ENCODE data around the gene CD244.
"Not testable (repeated sequence)": the region's sequence is repeated elsewhere in the genome, so short reads cannot be mapped to it uniquely, and the experiment has no call there.

Gene CD244

DNA sequence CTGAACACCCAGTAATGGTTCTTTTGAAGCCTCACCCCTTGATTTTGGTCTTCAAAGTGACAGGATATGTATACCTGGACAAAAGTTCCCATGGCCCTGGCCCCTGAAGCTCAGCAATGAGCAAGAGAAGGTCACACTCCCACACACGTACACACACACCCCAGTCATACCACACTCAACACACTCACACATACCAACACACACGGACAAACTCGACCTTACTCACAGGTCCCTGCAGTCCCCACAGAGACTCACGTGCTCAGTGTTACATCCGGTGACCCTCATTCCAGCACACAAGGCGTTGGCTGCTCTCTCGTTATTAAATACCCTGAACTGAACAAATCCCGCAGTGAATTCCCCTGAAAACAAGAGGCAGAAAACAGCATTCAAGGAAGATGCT is 16.4 kb upstream of the CD244 start:
- DNase-seq (ENCODE audit: low spot score), result no peak

DNA sequence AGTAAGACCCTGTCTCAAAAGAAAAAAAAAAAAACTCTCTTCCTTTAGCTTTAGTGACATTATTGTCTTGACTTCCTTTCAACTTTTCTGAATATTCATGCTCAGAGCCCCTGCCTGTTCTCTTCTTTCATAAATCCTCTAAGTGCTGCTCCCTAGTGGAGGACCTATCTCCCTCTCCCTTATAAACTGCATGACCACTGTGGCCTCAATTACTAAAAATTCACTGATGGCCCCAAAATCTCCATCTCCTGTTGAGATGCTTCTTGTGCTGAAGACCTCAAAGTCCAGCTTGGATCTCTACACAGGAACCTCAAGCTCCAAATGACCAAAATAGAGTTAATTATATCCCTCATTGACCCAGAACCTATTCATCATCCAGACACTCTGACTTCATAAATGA is 14.5 kb upstream of the CD244 start:
- no peak for DNase-seq (ENCODE audit: low spot score)

DNA sequence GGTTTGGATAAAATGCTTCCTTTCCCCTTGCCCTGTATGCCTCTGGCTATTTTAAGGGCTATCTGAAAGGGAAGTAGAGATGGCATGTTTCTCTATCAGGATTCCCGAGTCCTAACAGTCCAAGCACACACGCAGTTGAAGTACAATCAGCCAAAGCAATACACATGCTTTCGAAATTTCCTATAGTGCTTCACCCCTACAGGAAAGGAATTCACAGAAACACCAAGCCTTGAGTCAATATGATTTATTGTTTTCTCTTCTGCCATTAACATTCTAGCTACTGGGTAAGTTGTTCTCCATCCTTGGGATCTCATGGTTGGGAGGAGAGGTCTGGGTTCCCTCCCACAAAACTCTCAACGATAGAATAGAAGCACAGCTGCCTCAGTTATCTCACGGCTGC is 13.6 kb upstream of the CD244 start:
- DNase-seq (ENCODE audit: low spot score), result no peak

DNA sequence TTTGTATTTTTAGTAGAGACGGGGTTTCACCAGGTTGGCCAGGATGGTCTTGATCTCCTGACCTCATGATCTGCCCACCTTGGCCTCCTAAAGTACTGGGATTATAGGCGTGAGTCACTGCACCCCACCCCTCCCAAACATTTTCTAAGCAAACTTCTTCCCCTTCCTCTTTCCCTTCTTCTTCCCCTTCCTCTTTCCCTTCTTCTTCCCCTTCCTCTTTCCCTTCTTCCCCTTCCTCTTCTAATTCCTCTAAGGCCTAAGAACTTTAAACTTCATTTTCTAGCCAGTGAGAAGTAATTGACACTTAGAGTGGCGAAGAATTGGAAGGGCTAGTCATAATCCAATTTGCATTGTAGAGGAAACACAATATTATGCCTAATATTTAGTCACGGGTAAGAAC is 12.9 kb upstream of the CD244 start:
- not testable (repeated sequence) for DNase-seq (ENCODE audit: low spot score)

DNA sequence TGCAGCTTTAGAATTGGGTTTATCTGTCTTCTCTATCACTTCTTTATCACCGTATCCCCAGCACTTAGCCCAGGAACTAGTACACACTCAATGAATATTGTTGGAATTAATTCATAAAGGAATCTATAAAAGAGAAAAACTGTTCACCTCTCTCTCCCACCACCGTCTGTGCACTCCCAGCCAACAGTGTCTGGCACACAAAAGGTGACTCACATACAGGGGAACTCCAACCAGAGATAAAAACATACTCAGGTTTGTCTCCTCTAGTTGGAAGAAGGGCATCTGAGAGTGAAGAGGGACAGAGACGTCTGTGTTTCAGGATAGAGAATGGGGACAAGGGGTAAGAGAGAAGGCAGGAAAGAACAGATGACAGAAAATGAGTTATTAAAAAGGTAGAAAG is 12.2 kb upstream of the CD244 start:
- DNase-seq (ENCODE audit: low spot score), result peak; percentile 40

DNA sequence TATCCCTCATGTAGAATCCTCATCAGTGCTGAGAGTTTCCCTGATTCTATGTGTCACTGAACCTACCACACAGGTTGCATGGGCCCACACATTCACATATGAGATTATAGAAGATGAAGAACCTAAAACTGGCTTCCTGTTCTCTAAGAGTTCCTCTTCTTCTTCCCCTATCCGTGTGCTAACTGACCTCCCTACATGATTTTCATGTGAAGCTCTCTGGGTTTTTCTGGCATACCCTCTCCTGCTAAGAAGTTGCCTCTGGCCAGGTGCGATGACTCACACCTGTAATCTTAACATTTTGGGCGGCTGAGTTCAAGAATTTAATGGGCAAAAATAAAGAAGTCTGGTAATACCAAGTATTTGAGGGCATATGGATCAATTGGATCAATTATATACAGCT is 5.5 kb upstream of the CD244 start:
- no peak for DNase-seq (ENCODE audit: low spot score)

DNA sequence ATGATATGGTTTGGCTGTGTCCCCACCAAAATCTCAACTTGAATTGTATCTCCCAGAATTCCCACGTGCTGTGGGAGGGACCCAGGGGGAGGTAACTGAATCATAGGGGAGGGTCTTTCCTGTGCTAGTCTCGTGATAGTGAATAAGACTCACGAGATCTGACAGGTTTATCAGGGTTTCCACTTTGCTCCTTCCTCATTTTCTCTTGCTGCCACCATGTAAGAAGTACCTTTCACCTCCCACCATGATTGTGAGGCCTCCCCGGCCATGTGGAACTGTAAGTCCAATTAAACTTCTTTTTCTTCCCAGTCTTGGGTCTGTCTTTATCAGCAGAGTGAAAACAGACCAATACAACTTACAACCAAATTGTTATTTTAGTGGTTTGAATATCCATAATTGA is 5.0 kb upstream of the CD244 start:
- DNase-seq (ENCODE audit: low spot score), result not testable (repeated sequence)

DNA sequence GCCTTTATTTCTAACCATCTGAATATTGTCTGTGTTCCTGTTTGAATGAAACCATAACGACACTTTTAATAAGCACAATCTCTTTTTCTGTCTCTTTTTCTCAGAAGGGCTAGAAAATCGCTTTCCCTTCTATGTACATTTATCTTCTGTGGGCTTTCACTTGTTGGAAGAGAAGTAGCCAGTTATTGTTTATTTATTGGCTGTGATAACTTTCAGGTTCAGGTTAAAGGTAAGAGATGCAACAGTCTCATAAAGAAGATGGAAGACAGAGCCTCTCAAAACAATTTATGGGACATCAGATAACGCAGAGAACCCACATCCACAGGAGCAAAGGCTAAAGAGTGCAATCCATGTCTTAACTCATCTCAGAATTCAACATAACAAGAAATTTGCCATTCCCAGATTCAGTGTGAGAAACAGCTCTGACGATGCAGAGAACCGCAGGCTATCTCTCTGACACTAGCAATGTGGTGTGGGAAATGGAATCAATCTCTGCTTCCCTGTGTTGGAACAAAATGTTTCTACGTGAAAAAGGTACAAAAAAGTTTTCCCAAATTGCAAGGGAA is 4.1 kb upstream of the CD244 start:
- DNase-seq (ENCODE audit: low spot score), result no peak

DNA sequence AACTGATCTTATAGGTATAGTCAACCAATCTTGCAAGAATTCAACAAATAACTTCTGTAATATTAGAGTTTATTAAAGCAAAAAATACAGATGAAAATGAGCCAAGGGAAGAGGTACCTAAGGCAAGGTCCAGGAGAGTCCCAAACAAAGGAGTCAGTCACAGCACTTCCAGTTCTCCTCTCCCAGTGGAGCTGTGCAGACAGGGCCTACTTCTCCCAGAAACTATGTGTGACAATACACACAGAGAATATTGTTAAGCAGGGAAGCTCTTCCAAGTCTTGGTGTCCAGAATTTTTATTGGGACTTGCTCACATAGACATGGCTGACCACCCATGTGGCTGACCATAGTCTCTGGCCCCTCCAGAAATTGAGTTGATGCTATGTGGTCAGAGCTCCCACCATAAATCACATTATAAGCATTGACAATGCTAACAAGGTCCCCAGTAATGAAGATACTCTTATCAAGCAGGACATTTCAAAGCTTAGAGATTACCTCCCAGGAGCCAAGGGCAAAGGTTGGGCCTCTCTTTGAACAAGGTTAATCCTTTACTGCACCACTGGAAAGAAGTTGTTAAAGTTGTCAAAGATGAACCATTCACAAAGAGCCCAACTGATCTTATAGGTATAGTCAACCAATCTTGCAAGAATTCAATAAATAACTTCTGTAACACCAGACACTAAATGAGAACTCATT is 3.5 kb upstream of the CD244 start:
- DNase-seq (ENCODE audit: low spot score), result no peak

DNA sequence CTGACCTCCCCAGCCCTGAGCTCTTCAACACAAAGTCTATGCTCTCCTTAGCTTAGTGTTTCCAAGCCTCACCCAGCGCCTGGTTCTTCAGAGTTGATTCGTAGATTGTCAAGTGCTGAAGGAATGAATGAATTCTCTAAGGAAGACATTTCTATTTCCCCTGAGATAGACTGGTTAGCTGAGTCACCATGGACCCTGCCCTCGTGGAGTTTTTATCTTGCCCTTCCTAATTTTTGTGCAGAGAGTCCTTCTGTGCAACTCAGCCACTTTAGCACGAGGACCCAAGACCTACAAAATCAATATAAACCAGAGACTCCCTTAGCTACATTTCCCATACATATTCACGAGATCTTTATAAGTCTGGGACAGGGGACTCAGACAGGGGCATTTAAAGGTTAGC is 2.6 kb upstream of the CD244 start:
- no peak for DNase-seq (ENCODE audit: low spot score)

DNA sequence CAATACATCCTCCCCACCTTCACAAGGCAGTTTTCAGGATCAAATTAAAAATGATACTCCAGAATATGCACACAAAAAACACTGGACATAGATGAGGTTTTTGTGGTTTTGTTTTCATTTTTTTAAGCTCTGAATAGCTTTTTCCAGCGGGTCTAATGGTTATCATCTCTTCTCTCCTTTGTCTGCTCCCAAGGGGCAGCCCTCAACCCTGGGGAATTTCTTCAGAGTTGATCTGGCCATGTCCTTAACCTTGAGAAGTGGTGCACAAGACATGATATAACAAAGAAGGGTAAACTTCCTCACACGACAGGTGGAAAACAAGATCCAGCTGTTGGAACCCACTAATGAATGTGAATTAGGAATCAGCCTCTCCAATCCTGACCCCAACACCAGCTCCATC is 1.5 kb upstream of the CD244 start:
- no peak for DNase-seq (ENCODE audit: low spot score)

DNA sequence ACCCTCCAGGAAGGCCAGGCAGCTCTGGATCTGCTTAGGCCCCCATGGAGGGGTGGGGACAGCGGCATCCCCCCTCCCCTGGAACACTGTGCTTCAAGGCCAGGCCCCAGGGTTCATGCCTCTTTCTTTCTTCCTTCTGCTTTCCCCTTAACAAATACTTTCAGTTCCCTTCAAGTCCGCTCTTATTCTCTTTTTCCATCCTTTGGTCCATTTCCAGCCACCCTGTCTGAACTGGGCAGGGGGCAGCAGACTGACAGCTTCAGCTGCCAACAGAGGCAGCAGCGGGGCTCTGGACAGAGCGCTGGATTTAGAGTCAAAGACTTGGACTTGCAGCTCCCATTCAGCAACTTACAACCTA is 1.1 kb upstream of the CD244 start:
- DNase-seq (ENCODE audit: low spot score), result no peak

DNA sequence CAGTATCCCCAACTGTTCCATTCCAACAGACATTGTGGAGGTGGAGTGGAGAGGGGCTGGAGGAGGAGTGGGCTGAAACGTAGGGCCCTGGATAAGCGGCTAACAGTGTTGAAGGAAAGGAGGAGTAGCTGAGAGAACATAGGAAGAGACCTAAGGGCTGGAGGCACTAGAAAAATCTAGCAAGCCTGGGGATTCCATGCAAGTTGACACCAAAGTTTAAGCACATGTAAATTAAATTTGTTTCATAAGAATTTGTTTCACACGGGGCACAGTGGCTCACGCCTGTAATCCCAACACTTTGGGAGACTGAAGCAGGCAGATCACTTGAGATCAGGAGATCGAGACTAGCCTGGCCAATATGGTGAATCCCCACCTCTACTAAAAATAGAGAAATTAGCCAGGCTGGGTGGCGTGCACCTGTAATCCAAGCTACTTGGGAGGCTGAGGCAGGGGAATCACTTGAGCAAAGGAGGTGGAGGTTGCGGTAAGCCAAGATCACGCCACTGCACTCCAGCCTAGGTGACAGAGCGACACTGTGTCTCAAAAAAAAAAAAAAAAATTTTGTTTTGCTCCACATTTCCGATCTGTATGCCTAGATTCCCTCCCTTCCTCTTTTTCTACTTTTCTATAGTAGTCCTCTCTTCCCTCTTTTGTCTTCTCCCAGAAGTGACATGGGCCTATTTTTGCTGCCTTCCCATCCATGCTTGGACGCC is 530 bp upstream of the CD244 start:
- no peak for DNase-seq (ENCODE audit: low spot score)

DNA sequence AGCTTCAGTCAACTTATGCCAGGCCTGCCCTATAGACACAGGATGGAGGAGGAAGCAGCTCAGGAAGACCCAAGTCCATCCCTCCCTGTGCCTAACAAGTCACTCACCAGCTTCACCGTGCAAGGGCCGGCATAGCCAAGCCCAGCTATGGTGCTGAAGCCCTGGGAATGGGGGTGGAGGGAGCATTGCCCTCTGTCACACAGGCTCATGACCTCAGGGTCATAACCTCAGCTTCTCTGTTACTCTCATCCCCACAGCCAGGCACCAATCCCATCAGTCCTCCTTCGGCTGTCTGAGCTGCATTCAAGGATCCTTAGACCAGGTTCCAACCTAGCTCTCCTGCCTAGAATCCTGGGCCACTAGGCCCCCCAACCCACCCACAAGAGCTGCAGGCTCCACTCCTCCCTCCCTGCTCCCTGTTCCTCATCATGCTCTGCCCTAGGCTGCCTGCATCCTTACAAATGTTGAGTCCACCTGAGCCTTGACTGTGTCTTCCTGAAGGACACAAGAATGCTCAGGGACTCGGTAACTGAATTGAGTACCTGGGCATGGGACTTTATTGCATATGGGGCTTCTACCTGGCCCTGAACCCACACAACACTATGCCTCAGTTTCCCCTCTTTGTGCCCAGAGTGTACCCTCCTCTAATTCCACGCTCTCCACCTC is 1.7 kb downstream of the CD244 start:
- DNase-seq (ENCODE audit: low spot score), result no peak

DNA sequence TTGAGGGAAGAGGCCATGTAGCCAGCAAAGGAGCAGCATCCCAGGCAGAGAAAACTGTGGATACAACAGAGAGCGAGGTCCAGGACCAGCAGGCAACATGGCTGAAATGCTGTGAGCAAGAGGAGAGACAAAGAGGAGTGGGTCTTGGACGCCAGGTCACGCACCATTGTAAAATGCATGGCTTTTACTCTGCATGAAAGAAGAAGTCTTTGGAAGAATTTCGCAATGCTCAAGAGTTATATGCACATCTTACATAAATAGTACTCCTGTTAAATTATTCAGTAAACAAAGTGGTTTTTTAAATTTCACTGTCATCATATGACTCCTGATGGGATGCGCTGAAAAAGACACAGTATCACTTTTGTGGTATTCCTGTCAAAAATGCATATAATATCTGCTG is 3.5 kb downstream of the CD244 start:
- DNase-seq (ENCODE audit: low spot score), result no peak

DNA sequence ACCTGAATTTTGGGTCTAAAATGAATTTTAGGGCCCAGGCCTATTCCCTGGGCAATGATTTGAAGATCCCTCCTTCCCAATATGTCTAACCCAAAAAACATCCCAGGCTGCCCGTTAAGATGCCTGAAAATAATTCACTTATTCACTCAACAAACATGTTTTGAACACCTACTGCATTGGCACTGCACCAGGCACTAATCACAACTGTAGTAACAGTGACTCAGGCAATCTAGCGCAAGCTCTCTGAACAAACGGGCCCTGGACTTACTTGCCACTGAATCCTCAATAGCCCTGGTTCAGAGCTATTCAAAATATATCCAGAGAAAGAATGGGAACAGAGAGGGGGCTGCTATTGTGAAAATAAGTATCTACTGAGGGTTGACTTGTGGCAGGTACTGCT is 4.2 kb downstream of the CD244 start:
- DNase-seq (ENCODE audit: low spot score), result no peak

DNA sequence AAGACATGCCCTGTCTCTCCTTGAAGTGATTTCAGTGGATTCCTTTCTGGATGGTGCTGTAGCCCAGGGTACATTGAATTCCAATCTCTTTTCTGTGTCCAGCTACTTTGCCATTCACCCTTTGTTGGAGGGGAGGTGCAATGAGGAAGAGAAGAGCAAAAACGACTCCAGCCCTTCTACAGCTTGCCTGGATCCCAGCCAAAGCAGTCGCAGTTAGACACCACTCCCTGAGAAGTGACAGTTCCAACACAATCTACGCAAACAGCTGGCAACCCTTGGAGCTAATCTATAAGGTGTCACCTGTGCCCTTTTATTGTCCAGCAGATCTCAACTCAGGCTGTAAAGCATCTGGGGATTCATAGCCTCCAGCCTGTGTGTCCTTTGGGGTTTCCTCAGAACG is 4.6 kb downstream of the CD244 start:
- no peak for DNase-seq (ENCODE audit: low spot score)

DNA sequence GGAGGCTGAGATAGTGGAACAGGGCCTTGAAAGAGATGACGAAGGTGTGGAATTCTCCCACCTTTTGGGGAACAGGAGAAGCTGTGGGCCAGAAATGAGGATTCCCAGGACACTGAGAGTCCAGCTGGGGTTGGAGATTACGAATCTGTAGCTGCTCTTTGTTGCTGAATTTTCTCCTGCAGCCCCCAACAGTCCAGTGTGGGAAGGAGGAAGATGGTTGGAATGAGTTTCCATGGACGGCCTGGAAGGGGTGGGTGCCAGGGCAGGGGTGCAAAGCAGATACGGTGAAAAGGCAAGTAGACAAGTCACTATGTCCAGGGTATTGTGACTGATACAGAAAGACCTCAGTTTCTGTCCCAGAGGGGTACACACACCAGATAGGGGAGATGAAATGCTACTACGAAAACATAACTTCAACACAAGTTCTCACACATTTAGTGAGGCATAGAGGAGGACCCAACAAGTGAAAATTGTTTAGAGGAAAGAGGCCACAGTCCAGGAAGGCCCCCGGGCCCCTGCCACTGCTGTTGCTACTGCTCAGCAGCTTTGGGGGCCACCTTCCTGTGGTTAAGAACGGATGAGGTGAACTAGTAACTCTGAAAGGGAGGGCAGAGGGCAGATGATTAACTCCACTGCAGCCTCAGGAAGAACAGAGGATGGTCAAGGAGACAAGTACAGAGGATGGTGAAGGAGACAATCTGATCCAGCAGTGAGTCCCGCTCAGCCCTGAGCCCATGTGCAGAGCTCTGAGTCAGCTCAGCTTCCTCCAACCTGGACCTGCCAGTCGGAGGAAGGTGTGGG is 7.3 kb downstream of the CD244 start:
- no peak for DNase-seq (ENCODE audit: low spot score)

DNA sequence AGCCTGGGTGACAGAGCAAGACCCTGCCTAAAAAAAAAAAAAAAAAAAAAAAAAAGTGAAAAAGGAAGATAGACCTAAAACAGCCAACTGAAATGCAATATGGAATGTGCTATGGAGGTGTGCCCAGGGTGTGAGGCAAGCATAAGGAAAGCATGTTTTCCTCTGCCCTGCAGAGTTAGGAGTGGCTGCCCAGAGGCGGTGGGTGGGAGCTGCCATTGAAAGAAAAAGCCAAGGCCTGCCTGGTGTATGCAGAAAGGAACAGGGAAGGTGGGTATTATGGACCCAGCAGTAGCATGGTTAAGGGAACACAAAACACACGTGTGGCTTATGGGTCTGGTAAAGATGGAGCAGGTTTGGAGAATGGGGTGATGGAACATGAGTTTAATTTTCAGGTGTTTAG is 8.9 kb downstream of the CD244 start:
- DNase-seq (ENCODE audit: low spot score), result no peak

DNA sequence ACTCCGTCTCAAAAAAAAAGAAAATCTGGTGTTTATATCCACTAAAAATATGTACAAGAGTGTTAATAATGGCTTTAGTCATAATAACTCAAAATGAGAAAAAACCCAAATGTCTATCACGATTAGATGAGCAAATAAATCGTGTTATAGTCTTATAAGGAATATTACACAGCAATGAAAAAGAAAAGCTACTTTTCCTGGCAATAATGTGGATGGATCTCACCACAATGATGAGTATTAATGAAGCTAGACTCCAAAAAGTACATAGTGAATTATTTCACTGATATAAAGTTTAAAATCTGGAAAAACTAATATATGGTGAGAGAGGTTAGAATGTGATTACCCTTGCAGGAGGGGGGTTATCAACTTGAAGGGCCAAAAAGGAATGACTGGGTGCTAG is 9.7 kb downstream of the CD244 start:
- DNase-seq (ENCODE audit: low spot score), result no peak

DNA sequence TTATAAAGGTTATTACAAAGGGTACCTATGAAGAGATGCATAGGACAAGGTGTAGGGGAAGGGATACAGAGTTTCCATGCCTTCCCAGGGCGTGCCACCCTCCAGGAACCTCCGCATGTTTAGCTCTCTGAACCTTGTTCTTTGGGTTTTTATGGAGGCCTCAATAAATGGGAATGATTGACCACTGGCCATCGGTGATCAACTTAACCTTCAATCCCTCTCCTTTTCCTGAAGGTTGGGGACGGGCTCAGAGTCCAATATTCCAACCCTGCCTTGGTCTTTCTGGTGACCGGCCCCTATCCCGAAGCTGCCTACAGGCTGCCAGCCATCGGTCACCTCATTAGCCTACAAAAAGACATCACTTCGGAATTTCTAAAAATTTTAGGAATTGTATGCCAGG is 11.7 kb downstream of the CD244 start:
- no peak for DNase-seq (ENCODE audit: low spot score)

DNA sequence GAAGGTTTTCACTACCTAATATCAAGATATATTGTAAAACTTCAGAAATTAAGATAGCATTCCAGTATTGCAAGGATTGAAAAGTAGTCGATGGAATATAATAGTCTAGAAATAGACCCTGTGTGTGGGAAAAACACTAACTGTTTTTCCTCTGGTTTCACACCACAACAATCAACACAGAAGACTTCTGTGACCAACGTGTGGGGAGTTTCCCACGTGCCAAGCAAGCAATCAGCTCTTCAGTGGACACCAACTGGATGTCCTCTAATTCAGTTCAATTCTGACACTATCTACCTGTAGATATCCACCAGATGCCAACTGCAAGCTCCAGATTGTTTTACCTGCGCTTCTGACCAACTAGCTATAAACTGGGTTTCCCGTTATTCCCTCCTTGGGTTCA is 12.1 kb downstream of the CD244 start:
- no peak for DNase-seq (ENCODE audit: low spot score)

DNA sequence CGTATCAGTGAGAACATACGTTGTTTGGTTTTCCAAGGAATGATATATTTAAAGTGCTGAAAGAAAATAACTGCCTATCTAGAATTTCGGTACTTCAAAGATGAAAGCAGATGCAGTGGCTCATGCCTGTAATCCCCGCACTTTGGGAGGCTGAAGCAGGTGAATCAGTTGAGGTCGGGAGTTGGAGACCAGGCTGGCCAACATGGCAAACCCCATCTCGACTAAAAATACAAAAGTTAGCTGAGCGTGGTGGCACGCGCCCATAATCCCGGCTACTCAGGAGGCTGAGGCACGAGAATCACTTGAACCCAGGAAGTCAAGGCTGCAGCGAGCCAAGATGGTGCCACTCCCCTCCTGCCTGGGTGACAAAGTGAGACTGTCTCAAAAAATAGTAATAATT is 16.4 kb downstream of the CD244 start:
- DNase-seq (ENCODE audit: low spot score), result no peak

Data from kidney tubule cell (primary cell).